ENCODE measurements around the gene KAT8. TPM values are rescaled to one million over a fixed set of nuclear protein-coding genes. Genes with fewer than 3 reads are reported as not detected.
A peak's percentile ranks its signal among the peaks of the same experiment; 100 is the strongest.

Gene KAT8
- total and polyA plus RNA-seq, 2 of the 13 experiments (the other 11 are each of a cell fraction or from before 2014, with no cell fraction given): 79.0 to 84.2 TPM

GRCh38 chr16:31134091-31134571 lies 16.7 kb downstream of the KAT8 start:
- peaks cover 42% of the 10 kb centered on the region for H3K4me1 ChIP-seq (ENCODE audit: insufficient read depth, low read length)
- DNase-seq (ENCODE audit: low spot score) (no peak), ATAC-seq (no peak), FAIRE-seq (no peak)
- 80% methylated on average over 5 of the region's 5 CpGs for WGBS (ENCODE audit: low lambda C conversion rate)
- H3K4me2 ChIP-seq (ENCODE audit: low read depth, low read length): peak overlapping the region; percentile 77
- 0 out of 2 replicates have a peak, but pooled peaks have one; percentile 34 for TF ChIP-seq POLR2G (IDR thresholded peaks at IDR 0.05; ENCODE audit: low read depth, low read length)
- TF ChIP-seq TBX3 (IDR thresholded peaks at IDR 0.05; ENCODE audit: borderline replicate concordance): no peak
- TF ChIP-seq ZNF841 (CRISPR knock-in tag; IDR thresholded peaks at IDR 0.05; ENCODE audit: borderline replicate concordance): no peak
- no peaks in the 10 kb centered on the region for H3K79me2 ChIP-seq (ENCODE audit: insufficient read depth, low read length)
- no peaks in the 10 kb centered on the region for H3K9me3 ChIP-seq (ENCODE audit: low read length)
- ChIA-PET CTCF (ENCODE audit: low intra/inter-chr PET ratio, low total read pairs) (no interaction called here), POLR2A (interaction anchor here (1.2 to 11.4 kb wide), 4 partner anchors 13 to 193 kb away, joined by 3 to 275 read pairs (median 3); partner anchors contain the start of genes HSD3B7 and KAT8)
- H3K4me3 ChIP-seq (replicated peaks in 1 of 3; ENCODE audit: insufficient read depth in 1 of 3, low read depth in 2 of 3, low read length in 3 of 3): no peak overlapping the region; a peak in 1 of 6 replicates
- H3K9ac ChIP-seq (ENCODE audit: insufficient read depth, low read depth, low read length): no peak overlapping the region
- no peaks in the 10 kb centered on the region for H4K20me1 ChIP-seq (ENCODE audit: insufficient read depth, low read length)
- in situ Hi-C loops (cut with HindIII; ENCODE audit: extremely low pct_ligation_motif_present, low pct_unique_long_range_greater_than_20kb) (no loop called here), intact Hi-C loops (cut with micrococcal nuclease; ENCODE audit: unreplicated experiment) (no loop called here)
- no TSS peak for BruUV-seq (replicated peaks)
- H3K27me3 ChIP-seq (ENCODE audit: control insufficient read depth in 1 of 2, insufficient read depth in 2 of 2, low read length in 2 of 2): peaks cover 2 to 3% of the 10 kb centered on the region in 2 experiments; a peak in 2 of 5 replicates
- H2AFZ ChIP-seq (ENCODE audit: low read length): no peak overlapping the region
- H3K36me3 ChIP-seq (replicated peaks in 1 of 2; ENCODE audit: control insufficient read depth in 1 of 2, insufficient read depth in 2 of 2, low read length in 2 of 2): peaks cover 5 to 10% of the 10 kb centered on the region in 2 experiments; a peak in 4 of 5 replicates
- no peak overlapping the region for H3K27ac ChIP-seq (ENCODE audit: extremely low read length, insufficient read depth, low read length)

- TSS peak; percentile 43 for BruUV-seq (replicated peaks)
- H3K9me3 ChIP-seq (ENCODE audit: low read length): no peaks in the 10 kb centered on the region
- ATAC-seq: peak; percentile 37
- 0 out of 4 replicates have a peak, but pooled peaks of 1 of the 2 experiments have one; percentile 33 for TF ChIP-seq ATF4 (CRISPR knock-in tag; IDR thresholded peaks at IDR 0.05)
- TF ChIP-seq ARID2 (CRISPR knock-in tag; IDR thresholded peaks at IDR 0.05; ENCODE audit: borderline replicate concordance): no peak
- TF ChIP-seq KLF6 (CRISPR knock-in tag; IDR thresholded peaks at IDR 0.05): 0 out of 2 replicates have a peak, but pooled peaks have one; percentile 25
- peak; percentile 87 for TF ChIP-seq BHLHE40 (IDR thresholded peaks at IDR 0.05; ENCODE audit: low read length)
- 0 out of 2 replicates have a peak, but pooled peaks have one; percentile 15 for TF ChIP-seq MAX (IDR thresholded peaks at IDR 0.05)
- TF ChIP-seq CREB1 (IDR thresholded peaks at IDR 0.05): 0 out of 2 replicates have a peak, but pooled peaks have one; percentile 23
- no peak for TF ChIP-seq CREB1 (CRISPR knock-in tag; IDR thresholded peaks at IDR 0.05)
- peak; percentile 32; the same call in 1 of the 2 replicates for TF ChIP-seq RAD51 (IDR thresholded peaks at IDR 0.05; ENCODE audit: borderline replicate concordance)
- TF ChIP-seq USF2 (IDR thresholded peaks at IDR 0.05; ENCODE audit: low read depth, low read length): peak; percentile 77
- TF ChIP-seq USF2 (CRISPR knock-in tag; IDR thresholded peaks at IDR 0.05; ENCODE audit: borderline replicate concordance): peak; percentile 80; the same call in 1 of the 2 replicates
Observed at GRCh38 chr16:31134625-31135534, 17.4 kb downstream of the KAT8 start.

More at GRCh38 chr16:31134625-31135534, 17.4 kb downstream of the KAT8 start:
- Histone ChIP-seq H4K20me1 (ENCODE audit: insufficient read depth, low read length) (no peaks in the 10 kb centered on the region), H3K36me3 (replicated peaks in 1 of 2; ENCODE audit: control insufficient read depth in 1 of 2, insufficient read depth in 2 of 2, low read length in 2 of 2) (peaks cover 4 to 6% of the 10 kb centered on the region in 2 experiments; a peak in 4 of 5 replicates), H3K4me1 (ENCODE audit: insufficient read depth, low read length) (peaks cover 48% of the 10 kb centered on the region), H2AFZ (ENCODE audit: low read length) (no peak overlapping the region), H3K27ac (ENCODE audit: extremely low read length, insufficient read depth, low read length) (no peak overlapping the region), H3K9ac (ENCODE audit: insufficient read depth, low read depth, low read length) (peak overlapping the region; percentile 25), H3K27me3 (ENCODE audit: control insufficient read depth in 1 of 2, insufficient read depth in 2 of 2, low read length in 2 of 2) (peaks cover 2 to 3% of the 10 kb centered on the region in 2 experiments; a peak in 2 of 5 replicates), H3K4me3 (replicated peaks in 1 of 3; ENCODE audit: insufficient read depth in 1 of 3, low read depth in 2 of 3, low read length in 3 of 3) (peak overlapping the region; percentile 35 to 69 (median 40)), H3K79me2 (ENCODE audit: insufficient read depth, low read length) (no peaks in the 10 kb centered on the region), H3K4me2 (ENCODE audit: low read depth, low read length) (peak overlapping the region; percentile 77)
- WGBS (ENCODE audit: low lambda C conversion rate): 31% methylated on average over 13 of the region's 18 CpGs
- in situ Hi-C loops (cut with HindIII; ENCODE audit: extremely low pct_ligation_motif_present, low pct_unique_long_range_greater_than_20kb) (no loop called here), intact Hi-C loops (cut with micrococcal nuclease; ENCODE audit: unreplicated experiment) (no loop called here)
- POLR2A ChIA-PET: interaction anchor here (1.0 to 11.4 kb wide), 7 partner anchors 14 to 378 kb away, joined by 3 to 275 read pairs (median 3); partner anchors contain the start of genes HSD3B7, KAT8 and ZNF668
- FAIRE-seq (peak; percentile 60), DNase-seq (ENCODE audit: low spot score) (no peak)
- CTCF ChIA-PET (ENCODE audit: low intra/inter-chr PET ratio, low total read pairs): no interaction called here

All from HepG2 (cell line).